ENCODE data around the gene VTI1A.
A peak's percentile ranks its signal among the peaks of the same experiment; 100 is the strongest.
"Not testable (repeated sequence)": the region's sequence is repeated elsewhere in the genome, so short reads cannot be mapped to it uniquely, and the experiment has no call there.

Gene VTI1A

DNA sequence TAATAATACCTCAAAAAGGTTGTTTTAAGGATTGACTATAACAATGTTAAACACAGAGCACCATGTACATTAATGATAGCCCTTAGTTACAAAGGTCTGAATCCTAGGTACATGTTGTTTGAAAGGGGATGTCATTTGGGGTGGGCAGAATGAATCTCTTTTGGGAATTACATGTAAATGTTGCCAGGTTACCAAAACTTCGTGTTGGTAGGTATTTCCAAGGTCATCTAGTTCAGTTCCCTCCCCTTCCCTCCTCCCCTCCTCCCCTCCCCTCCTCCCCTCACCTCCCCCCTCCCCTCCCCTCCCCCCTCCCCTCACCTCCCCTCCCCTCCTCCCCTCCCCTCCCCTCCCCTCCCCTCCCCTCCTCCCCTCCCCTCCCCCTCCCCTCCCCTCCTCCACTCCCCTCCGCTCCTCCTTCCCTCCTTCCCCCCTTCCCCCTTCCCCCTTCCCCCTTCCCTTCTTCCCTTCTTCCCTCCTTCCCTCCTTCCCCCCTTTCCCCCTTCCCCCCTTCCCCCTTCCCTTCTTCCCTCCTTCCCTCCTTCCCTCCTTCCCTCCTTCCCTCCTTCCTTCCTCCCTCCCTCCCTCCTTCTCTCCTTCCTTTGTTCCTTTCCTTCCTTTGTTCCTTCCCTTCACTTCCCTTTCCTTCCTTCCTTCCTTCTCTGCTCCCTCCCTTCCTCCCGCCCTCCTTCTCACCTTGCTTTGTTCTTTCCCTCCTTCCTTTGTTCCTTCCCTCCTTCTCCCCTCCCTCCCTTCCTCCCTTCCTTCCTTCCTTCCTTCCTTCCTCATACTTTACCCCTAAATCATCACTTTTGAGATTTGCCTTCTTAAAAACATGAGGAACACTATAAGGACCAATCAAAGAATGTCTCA, 8.1 kb downstream of the VTI1A start:
- no peak for DNase-seq

DNA sequence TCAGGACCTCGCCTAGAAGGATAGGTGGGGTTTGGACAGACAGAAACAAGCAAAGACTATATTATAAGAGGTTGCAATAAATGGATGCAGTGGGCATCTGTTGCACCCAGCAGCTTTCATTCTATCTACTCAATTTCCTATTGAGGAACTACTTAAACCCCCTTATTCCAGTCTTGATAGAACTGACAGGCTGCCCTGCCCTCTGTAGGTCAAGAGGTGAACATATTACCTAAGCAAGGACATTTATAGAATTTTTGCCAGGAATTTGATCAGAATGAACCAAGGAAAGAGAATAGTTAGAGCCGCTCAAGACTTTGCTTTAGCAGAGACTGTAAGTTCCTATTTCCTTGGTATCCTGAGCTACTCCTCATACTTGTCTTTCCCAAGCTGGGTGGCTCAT, 9.5 kb downstream of the VTI1A start:
- DNase-seq, result no peak

DNA sequence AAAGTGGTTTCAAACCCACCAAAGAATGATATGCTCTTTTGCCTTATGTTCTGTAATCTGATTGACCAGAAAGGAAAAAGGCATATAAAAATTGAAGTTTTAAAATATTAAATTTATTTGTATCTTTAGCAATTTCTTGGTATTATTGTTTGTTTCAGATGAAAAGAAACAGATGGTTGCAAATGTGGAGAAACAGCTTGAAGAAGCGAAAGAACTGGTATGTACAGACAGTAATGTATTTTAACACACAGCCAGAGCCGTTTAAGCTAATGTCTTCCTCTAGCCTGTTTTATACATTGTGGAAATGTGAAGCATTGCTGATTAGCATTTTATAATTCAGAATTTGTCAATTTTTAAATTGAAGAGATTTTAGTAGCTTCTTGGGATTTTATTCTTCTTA, 13.4 kb downstream of the VTI1A start:
- DNase-seq, result no peak

DNA sequence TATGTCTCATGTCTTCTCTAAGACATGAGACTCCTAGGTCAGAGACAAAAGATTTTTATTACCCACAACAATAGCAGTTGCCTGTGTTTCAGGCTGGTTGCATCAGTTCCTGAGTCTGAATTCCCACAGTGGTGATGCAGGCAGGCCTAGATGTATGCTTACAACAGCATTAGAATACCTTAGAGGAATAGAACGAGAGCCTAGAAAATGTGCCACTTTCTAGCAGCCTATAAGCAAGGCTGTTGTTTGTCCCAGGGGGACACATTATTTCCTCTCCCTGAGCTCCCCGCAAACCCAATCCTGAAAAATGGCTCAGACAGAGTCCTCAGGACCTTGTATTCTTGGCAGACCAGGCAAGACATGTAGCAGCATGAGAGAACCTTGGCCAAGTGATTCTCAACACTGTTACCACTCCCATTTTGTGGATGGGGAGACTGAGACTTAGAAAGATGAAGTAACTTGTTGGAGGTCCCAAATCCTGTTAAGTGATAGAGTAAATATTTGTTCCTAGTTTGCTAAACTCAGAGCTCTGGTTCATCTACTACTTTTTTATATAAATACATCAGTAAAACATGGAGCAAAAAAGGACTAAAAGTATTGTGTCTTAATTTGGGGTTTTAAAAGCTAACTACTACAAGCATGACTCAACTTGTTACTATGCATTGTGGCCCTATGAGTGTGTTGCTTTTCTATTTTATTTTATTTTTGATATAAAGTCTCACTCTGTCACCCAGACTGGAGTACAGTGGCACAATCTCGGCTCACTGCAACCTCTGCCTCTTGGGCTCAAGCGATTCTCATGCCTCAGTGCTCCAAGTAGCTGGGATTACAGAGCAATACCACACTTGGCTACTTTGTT, 14.2 kb downstream of the VTI1A start:
- DNase-seq, result no peak

- not testable (repeated sequence) for DNase-seq
Observed at GRCh38 chr10:112464074-112464473, 17.1 kb downstream of the VTI1A start.

DNA sequence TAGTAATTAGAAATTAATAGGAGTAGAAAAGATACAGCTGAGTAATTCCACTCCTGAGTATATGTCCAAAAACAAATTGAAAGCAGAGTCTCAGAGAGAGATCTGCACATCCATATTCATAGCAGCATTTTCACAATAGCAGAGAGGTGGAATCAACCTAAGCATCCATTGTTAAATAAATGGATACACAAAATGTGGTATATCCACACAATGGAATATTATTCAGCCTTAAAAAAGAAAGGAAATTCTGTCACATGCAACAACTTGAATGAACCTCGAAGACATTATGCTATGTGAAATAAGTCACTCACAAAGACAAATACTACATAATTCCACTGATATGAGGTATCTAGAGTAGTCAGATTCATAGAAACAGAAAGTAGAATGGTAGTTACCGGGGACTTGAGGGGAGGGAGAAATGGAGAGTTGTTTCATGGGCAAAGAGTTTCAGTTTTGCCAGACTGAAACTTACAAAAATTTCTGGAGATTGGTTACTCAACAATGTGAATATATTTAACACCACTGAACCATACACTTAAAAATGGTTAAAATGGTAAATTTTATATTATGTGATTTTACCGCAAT, 18.4 kb downstream of the VTI1A start:
- DNase-seq, result no peak

DNA sequence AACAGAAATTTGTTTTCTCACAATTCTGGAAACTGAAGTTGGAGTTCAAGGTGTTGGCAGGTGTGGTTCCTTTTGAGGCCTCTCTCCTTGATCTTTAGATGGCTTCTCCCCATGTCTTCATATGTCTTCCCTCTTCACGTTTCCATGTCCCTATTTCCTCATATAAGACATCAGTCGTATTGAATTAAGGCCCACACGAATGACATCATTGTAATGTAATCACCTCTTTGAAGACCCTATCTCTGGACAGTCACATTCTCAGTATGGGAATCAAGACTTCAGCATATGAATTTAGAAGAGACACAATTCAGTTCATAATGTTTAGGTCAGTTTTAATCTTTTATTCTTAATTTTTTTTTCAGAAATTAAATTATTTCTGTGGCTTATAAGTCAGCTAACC, 19.8 kb downstream of the VTI1A start:
- DNase-seq, result no peak

DNA sequence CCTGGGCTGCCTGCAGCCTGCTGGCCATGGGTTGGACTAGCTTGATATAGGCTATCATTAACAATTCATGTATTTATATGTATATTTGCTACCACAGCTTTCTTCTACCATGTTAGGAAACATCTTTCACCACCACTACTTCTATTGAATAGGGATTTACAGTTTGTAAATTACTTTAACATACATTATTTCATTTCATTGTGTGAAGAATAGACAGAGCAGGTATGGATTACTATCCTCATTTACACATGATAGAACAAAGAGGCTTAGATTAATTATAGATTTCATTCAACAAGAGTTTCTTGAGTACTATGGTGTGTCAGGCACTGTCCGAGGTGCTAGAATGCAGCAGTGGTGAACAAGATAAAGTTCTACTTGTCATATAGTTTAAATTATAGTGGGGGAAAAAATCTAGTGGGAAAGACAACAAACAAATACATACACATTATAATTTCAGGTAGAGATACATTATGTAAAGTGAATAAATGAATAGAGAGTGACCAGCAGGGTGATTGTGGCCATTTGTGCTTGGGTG, 20.6 kb downstream of the VTI1A start:
- DNase-seq, result no peak

DNA sequence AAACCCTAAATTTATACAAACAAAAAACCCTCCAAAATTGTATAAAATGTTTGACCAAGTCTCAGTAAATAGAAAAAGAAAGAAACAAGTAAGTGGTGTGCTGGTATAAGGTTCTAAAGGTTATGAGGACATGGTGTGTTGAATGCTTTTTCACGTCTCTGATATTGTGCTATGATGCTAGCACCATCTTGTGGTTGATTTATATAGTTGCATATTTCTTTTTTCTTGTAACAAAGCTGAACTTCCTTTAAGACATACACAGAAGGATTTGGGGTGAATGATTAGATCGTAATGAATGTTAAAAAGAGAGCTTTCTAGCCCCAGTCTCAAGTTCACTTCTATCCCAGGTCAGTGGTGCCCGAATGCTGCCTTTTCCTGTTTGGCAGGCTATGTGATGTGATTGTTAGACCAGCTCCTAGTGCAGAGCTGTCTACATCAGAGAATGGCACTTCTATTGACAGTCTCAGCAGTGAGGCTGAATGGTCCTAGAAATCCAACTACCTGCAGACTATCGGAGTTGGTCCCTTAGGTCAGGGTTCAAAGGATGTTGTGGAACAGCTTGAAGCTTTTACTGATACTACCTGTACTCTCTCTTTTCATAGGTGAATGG, 25.0 kb downstream of the VTI1A start:
- DNase-seq, result peak; percentile 25

GRCh38 chr10:112475575-112476218, 28.7 kb downstream of the VTI1A start:
- peak; percentile 3 for DNase-seq

- DNase-seq, result no peak
Observed at GRCh38 chr10:112481602-112482001, 34.6 kb downstream of the VTI1A start.

GRCh38 chr10:112484399-112484798, 37.4 kb downstream of the VTI1A start:
- no peak for DNase-seq

DNA sequence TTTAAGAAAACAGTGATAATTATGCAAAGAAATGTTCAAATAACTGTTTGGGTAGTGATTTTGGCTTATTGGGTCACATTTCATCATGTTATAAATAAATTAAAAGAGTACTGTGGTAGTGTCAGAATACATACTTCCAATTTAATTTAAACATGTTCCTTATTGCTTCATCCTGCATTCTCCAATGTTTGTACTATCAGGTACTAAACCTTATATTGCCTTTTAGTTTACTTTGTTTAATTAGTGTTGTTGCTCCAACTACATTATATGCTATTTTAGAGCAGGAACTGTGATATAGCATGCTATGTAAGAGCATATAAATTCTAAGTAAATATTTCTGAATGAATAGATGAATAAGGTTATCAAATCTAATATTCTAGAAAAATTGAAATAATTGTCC, 40.9 kb downstream of the VTI1A start:
- no peak for DNase-seq

- DNase-seq, result peak; percentile 75
Observed at GRCh38 chr10:112490545-112490944, 43.5 kb downstream of the VTI1A start.

GRCh38 chr10:112491144-112491543, 44.1 kb downstream of the VTI1A start:
- no peak for DNase-seq

GRCh38 chr10:112492736-112493135, 45.7 kb downstream of the VTI1A start:
- no peak for DNase-seq

- no peak for DNase-seq
Observed at GRCh38 chr10:112497347-112497950, 50.4 kb downstream of the VTI1A start.

GRCh38 chr10:112498806-112499205, 51.8 kb downstream of the VTI1A start:
- no peak for DNase-seq

GRCh38 chr10:112499985-112500384, 53.0 kb downstream of the VTI1A start:
- not testable (repeated sequence) for DNase-seq

- no peak for DNase-seq
Observed at GRCh38 chr10:112502536-112502935, 55.5 kb downstream of the VTI1A start.

DNA sequence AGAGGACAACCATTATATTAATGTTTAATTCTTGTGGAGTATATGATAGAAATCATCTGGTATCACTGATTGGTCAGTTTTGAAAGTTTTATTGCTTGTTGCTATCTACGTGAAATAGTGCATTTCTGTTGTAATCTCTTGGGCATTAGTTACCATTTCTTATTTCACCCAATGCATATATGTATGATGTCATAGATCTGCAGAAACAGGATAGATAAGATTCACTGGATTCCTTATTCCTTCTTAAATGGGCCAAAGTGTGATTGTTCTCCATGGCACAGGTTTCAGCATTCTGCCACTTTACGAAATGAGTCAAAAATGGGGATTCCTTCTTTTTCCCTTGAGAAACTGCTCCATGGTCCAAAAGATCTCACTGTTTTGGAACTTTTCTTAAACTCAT, 56.6 kb downstream of the VTI1A start:
- no peak for DNase-seq

- peak; percentile 1 for DNase-seq
Observed at GRCh38 chr10:112507046-112507445, 60.0 kb downstream of the VTI1A start.

Data from DMS79 treated with DMSO at 0.1 percent for 48 hours (cell line).